CD1c-positive myeloid dendritic cell (primary cell): ENCODE measurements around the gene GLRX2.
"Not testable (repeated sequence)": the region's sequence is repeated elsewhere in the genome, so short reads cannot be mapped to it uniquely, and the experiment has no call there.

Source experiments
- DNase-seq: peaks from one replicate; pipeline ENCODE4 v3.0.0-alpha.2; 2016; ENCODE audit errors: extremely low spot score

The GLRX2 gene

DNA sequence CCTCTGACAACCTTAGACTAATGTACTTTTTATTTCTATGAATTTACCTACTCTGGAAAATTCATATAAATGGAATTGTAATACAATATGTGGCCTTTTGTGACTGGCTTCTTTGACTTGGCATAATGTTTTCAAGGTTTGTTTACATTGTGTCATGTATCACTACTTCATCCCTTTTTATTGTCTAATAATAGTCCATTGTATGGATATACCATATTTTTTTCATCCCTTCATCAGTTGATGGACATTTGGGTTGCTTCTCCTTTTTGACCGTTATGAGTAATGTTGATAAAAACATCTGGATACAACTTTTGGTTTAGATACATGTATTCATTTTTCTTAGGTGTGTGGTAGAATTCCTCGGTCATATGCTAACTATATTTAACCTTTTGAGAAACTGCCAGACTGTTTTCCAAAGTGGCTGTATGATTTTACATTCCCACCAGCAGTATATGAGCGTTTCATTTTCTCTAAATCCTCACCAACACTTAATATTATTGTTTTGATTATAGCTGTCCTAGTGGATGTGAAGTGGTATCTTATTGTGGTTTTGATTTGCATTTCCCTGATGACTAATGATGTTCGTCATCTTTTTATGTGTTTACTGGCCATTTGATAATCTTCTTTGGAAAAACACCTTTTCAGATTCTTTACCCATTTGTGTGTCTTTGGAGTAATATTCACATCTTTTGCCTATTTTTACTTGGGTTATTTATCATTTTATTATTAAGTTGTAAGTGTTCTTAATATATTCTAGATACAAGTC is 42.3 kb downstream of the GLRX2 start:
- no peak for DNase-seq

DNA sequence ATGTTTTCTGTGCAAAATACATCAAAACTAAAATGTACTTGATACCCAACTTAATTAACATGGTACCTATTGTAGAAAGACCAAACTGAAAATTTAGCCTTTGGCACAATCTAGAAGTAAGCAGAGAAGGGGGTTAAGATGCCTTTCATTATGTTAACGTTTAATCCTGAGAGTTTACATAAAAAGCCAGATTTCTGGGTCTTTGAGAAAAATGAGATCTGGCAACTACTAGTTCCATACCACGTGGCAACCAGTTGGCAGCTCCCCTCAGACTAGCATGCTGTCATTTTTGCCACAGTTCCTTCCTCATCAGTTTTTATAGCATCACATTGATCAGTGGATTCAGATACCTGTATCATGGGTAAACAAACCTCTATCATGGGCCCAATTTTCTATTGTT is 44.3 kb downstream of the GLRX2 start:
- DNase-seq: peak; percentile 22

DNA sequence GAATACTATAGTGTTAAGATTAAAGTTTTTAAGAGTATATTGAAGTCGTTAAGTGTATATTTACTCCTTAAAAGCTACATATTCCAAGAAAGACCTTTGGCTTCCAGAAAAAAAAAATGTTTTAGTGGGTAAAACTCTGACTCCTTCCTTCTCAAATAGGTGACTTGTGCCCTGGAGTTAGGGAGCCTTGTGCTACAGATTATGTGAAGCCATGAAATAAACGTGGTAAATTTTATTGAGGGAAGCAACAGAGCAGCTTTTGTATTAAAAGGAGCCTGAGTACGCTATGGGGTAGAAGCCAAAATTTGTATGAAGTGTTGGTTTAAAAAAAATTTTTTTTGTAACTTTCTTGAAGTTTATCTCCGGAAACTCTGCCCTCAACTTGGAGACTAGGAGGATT is 44.8 kb downstream of the GLRX2 start:
- DNase-seq: no peak

DNA sequence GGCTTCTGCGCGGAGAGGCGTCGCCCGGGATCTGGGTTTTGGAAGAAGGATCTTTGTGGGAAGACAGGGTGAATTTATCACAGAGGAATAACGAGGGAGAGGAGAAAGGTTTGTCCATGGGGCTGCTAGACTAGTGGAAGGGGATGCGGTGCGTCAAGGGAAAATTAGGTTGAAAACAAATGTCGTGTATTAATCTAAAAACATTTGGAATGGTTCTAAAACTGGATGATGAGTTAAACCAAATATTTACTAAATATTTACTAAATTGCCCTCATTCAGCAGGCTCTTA is 45.2 kb downstream of the GLRX2 start:
- no peak for DNase-seq

DNA sequence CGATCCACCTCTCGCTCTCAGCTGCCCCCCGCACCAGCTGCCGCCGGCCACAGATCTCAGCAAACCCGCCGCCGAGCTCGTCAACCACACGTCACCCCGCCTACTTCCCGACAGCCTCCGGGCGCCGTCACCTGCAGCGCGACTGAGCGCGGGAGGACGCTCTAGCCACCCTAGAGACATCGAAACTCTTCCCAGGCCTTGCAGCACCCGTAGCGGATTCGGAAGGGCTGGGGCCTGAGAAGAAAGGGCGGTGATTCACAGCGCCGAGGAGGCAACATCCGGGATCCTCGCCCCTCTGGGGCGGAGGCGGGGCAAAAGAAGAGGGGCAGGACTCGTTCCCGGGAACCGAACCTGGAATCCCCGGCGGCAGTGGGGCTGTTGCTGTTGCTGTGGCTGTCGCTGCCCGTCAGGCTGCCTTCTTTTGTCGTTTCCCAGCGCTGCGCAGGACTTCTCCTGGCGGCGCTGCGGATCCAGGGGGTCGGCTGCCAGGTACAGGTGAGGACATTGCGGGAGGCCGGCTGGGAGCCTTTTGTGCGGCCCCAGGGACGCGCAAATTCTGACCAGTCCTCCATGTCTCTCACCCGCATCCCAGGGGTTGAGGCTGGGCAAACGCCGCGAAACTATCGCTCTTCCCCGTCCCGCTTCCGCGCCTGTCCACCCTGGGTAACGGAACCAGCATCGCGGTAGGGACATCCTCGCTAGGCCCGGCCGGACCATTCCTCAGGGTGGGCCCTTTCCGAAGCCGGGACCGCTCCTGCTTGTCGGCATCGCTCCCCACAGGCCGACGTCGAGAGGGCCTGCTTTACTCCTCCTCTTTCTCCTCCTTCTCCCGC is 45.7 kb downstream of the GLRX2 start, which contains the start of the genes RO60 and UCHL5:
Gene RO60, plus strand, starts transcription at position 331 of the 833 bp plus-strand sequence. CDS start 9,443 bp downstream, outside the sequence.
Gene UCHL5, minus strand, starts transcription at position 79 of the 833 bp plus-strand sequence. CDS start 100 bp downstream, outside the sequence.
- DNase-seq: peak; percentile 98

DNA sequence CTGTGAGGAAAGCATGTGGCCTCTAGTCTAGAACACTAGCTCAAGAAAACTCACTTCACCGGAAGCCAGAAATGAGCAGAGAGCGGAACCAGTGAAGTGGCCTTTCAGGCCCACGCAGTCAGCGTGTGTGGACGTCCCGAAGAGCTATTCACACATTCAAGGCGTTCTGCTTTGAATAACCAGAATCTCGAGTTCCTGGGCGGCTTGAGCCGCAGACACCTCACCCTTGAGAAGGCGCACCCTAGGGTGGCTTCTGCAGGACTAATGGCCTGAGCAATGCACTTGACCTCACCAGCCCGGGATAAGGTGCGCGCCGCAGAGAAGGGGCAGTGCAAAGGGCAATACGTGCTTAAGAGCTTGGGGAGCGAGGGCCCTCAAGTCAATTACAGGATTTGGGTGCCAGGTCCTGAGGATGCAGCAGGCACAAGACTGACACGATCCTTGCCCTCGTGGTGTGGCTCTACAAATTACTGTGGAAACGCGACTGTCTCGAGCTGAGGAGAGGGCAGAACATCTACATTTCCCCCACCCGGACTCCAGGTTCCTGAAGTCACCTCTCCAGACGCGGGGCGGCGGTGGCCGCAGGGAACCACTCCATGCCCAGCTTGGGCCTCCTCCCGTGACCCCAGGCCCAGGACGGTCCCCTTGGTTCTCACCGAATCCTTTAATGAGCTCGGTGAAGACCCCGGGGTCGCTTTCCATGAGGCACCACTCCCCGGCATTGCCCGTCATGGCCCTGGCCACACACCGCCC is 46.5 kb downstream of the GLRX2 start:
- DNase-seq: peak; percentile 92

DNA sequence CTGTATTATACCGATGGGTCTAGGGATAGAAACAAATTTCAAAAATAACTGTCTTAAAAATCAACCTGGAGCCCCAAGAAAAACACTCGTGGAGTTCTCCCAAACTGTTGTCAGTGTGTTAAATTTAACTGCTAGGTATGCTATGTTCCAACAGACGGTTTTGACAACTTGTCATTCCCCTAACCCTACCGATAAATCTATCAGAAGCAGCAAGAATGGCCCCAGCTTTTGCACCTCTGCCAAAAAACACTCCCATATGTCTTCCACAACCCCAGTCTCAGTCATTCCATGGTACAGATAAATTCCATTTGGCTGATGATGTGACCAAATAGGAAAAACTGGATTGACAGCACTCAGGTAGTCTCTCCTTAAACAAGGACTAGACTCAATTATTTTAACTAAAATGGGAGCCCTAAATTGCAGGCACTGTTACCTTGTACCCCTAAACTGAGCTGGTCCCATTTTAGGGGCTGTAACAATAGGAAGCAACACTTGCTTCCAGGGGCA is 51.0 kb downstream of the GLRX2 start:
- no peak for DNase-seq

DNA sequence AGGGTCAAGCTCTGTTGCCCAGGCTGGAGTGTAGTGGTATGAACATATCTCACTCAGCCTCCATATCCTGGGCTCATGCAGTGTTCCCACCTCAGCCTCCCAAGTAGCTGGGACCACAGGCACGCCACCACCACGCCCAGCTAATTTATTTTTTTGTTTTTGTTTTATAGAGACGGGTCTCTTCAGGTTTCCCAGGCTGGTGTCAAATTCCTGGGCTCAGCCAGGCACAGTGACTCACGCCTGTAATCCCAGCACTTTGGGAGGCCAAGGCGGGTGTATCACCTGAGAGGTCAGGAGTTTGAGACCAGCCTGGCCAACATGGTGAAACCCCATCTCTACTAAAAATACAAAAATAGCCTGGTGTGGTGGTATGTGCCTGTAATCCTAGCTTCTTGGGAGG is 56.3 kb downstream of the GLRX2 start:
- not testable (repeated sequence) for DNase-seq
